Hematopoietic multipotent progenitor cell treated with erythropoietin and hydrocortisone succinate and interleukin-3 and kit ligand, for 15 days (in vitro differentiated cells): Measurements from ENCODE around the gene EVA1A.
A peak's percentile ranks its signal among the peaks of the same experiment; 100 is the strongest.

Source experiments
- DNase-seq: peaks from one replicate; pipeline ENCODE4 v3.0.0-alpha.2; 2015; ENCODE audit warnings: low spot score

EVA1A gene, protein sequence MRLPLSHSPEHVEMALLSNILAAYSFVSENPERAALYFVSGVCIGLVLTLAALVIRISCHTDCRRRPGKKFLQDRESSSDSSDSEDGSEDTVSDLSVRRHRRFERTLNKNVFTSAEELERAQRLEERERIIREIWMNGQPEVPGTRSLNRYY

GRCh38 chr2:75560768-75561565 lies at the start of gene EVA1A:
Gene EVA1A (minus strand): TSS chr2:75560939. CDS start chr2:75518140, 42,799 bp downstream.
- DNase-seq: no peak

- no peak for DNase-seq
These were observed 49.3 kb upstream of the EVA1A start for GRCh38 chr2:75609937-75610508.

DNA sequence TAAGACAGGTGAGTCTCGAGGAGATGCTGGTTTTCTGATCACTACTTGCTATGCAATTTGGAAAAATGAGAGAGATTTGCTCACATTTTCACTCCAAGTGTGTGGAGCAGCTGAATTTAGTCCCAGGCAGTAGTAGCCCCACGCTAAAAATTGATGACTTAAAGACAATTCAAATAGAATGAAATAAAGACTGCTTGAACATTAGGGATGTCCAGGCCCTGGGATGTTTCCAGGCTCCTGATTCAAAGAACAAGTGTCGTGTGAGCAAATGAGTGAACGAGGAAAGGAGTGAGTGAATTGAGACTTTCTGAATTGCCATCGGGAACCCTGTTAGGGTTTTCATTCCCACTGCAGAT lies 48.6 kb upstream of the EVA1A start:
- DNase-seq: no peak

GRCh38 chr2:75608684-75609333 lies 48.1 kb upstream of the EVA1A start:
- DNase-seq: peak; percentile 34

- DNase-seq: no peak
These were observed 47.4 kb upstream of the EVA1A start for GRCh38 chr2:75607988-75608683.

DNA sequence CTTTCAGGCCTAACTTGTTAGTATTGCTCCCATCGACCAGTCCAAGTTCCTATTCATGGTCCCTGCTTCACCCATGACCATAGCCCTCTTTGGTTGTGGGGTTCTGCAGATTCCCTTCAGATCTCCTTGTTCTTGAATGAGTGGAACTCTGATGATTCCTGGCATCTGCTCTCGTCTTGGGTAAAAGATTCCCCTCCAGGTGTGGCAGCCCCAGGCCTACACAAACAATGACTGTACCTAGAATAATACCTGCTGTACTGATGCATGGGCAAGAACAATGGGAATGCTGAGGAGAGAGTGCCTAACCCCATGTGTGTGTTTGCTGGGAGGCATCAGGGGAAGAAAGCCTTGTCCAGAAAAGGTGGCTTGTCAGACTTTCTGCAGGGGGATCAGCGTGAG lies 46.7 kb upstream of the EVA1A start:
- no peak for DNase-seq

DNA sequence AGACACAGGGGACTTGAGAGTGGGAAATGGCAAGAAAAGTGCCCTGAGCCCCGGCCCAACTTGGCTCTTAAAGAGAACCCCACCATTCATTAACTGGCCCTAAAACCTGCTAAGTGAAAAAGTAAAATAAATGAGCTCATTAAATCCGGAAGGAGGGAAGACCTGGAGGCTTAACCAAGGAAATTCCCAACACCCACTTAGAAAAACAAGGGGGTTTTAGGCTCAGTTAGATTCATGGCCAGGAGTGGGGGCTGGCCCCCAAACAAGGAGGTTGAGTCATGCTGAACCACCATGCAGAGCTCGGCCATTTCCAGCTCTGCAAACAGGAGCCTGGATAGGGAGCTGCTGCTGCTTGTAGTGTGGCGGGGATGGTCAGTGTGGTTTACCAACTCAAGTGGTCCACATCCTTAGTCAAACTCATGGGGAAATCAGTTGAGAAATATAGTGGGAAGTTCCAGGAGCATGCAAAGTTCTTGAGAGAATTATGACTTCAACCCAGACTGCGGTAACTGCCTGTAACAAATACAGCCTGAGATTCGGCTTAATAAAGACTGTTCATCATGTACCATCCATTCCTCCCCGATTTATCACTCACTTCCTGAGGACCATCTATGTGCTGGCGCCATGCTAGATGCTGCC lies 46.1 kb upstream of the EVA1A start:
- no peak for DNase-seq

- DNase-seq: no peak
These were observed 45.2 kb upstream of the EVA1A start for GRCh38 chr2:75605770-75606529.

DNA sequence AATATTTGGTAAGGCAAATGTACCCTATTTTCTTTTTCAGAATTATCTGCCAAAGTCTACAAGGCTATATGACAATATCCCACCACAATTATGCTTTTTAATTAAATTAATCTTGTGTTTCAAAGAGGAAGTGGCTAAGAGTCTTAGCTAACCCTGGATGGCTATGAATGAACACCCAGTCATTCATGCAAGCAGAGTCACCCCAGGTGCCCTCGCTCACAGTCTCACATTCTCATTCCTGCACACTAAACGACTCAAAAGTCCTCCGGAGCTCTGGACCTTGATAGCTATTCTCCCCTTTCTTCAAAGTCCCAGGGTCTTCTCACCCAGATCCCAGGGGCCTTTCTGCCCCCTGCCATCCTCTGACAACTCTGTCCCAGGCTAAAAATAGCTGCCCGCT lies 43.7 kb upstream of the EVA1A start:
- DNase-seq: no peak

GRCh38 chr2:75603477-75603876 lies 42.7 kb upstream of the EVA1A start:
- DNase-seq: no peak

- DNase-seq: no peak
These were observed 42.1 kb upstream of the EVA1A start for GRCh38 chr2:75602724-75603342.

GRCh38 chr2:75600461-75601011 lies 39.8 kb upstream of the EVA1A start:
- no peak for DNase-seq

DNA sequence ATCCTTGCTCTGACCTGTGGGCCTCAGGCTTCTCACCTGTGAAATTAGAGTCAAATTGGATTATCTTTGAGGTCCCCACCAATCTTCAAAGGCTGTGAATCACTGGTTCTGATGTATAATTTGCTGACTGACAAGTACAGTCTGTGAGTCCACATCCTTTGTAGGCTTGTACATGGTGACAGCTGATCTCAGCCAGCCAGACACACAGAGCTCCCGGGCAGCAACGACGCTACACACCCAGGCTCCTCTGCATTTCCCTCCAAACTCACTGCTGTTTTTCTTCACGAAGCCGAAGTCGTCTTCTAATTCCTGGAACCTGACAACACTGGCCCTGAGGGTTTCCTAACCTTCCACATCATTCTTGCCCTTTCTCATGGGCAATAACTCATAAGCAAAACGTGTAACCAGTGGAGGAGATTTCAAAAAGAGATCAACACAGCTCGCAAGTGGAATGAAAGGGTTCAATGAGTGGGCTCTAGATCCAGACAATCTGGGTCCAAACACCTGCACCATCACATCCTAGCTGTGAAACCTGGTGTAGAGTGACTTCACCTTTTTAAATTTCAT lies 37.9 kb upstream of the EVA1A start:
- no peak for DNase-seq

- DNase-seq: no peak
These were observed 37.2 kb upstream of the EVA1A start for GRCh38 chr2:75597949-75598348.

DNA sequence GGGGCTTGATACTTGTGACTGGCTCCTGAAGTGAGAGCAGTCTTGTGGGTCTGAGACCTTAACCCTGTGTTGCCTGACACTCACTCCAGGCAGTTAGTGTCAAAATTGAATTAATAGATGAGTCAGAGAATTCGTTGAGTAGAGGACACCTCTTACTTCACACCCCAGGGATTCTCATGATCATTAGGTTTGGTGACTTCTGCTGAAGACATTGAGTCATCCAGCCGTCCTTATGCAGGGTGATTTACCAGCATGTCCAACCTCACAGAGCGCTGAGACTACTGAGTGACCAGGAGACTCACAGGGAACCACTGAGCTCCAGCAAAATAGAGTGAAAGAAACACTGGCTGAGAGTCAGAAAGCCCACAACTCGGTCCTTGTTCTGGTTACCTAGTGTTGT lies 36.0 kb upstream of the EVA1A start:
- DNase-seq: no peak

- no peak for DNase-seq
These were observed 35.0 kb upstream of the EVA1A start for GRCh38 chr2:75595541-75596395.

- DNase-seq: no peak
These were observed 33.9 kb upstream of the EVA1A start for GRCh38 chr2:75594596-75594995.

DNA sequence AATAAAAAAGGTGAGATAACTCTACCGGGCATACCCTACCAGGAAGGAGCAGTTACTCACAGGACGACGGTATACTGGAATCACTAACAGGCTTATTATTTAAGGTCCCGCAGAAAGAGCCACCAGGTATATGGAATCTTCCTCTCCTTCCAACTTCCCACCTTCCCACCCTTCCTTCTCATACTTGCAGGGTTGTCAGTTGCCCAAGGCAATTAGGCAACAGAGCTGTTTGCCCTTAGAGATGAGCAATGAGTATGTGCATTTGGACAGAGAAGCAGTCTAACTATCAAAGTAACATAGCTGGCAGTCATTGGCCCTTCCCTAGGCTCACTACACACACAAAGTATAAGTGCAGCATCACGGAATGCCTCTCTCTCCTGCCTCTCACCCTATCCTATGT lies 32.1 kb upstream of the EVA1A start:
- no peak for DNase-seq

DNA sequence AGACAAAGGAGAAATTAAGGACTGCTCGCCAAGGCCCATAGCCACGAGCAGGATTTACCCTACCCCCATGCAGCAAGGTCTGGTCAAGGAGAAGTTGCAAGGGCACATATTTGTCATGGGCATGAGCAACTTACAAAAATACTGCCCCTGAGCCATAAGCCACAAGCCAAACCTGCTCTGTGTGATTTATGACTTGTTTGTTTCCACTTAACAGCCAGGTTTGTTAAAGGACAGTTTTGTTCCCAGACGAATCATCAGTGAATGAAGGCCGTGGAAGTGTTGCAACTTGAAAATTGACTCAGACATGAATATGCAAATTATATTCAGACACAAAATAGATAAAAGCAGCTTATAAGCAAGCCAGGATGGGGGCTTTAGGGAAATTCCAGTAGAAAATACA lies 31.3 kb upstream of the EVA1A start:
- no peak for DNase-seq
